ENCODE measurements around the gene TMEM63C.

TMEM63C gene

GRCh38 chr14:77139540-77140358 is 41.8 kb upstream of the TMEM63C start:
- Histone ChIP-seq H3K36me3 (no peaks in the 10 kb centered on the region), H3K9me3 (ENCODE audit: severe bottlenecking) (no peaks in the 10 kb centered on the region), H3K4me3 (ENCODE audit: low read depth, low read length) (peak overlapping the region; percentile 73), H3K27me3 (ENCODE audit: insufficient read depth, low read depth, severe bottlenecking) (no peaks in the 10 kb centered on the region), H3K27ac (no peak overlapping the region)
- TF ChIP-seq, protein P1, sequence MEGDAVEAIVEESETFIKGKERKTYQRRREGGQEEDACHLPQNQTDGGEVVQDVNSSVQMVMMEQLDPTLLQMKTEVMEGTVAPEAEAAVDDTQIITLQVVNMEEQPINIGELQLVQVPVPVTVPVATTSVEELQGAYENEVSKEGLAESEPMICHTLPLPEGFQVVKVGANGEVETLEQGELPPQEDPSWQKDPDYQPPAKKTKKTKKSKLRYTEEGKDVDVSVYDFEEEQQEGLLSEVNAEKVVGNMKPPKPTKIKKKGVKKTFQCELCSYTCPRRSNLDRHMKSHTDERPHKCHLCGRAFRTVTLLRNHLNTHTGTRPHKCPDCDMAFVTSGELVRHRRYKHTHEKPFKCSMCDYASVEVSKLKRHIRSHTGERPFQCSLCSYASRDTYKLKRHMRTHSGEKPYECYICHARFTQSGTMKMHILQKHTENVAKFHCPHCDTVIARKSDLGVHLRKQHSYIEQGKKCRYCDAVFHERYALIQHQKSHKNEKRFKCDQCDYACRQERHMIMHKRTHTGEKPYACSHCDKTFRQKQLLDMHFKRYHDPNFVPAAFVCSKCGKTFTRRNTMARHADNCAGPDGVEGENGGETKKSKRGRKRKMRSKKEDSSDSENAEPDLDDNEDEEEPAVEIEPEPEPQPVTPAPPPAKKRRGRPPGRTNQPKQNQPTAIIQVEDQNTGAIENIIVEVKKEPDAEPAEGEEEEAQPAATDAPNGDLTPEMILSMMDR (IDR thresholded peaks at IDR 0.05; ENCODE audit: low read depth, low read length) = peak; percentile 91
- DNase-seq = peak; percentile 73

DNA sequence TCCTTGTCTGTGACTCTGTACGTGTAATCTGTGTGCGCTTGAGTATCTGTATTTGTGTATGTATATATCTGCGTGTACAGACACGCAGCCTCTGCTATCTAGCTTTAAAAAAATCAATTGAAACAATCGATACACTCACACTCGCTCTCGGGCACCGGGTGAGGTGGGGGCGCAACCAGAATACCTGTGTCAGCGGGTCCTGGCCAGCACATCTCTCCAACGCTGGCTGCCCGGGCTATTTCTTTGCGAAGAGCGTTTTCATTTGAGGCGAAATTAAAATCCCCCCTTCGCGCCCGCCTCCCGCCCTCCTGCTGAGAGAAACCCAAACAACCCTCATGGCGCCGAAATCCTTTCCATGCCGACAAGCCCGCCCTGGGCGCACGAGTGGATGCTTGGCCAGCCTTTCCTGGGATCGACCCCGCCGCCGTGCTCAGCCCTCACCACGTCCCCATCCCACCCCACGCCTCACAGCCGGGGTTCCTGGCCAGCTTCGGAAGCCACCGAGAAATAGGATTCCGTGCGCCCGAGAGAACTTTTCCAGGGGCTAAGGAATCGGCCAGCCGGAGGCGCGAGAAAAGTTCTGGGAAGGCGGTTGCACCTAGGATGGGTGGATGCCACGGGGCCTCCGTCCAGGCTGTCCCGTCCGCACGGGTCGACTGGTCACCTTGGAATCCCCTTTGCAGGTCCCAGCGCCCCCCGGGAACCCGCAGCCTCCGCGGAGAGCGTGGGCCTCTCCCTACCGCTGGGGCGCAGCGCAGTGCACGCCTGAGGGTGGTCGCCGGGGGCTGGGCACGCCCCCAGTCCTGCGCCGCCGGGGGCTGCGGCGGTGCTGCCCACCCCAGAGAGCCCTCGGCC is 41.0 kb upstream of the TMEM63C start:
- no peaks in the 10 kb centered on the region for H3K9me3 ChIP-seq (ENCODE audit: severe bottlenecking)
- no peaks in the 10 kb centered on the region for H3K36me3 ChIP-seq
- peak overlapping the region; percentile 73 for H3K4me3 ChIP-seq (ENCODE audit: low read depth, low read length)
- no peaks in the 10 kb centered on the region for H3K27me3 ChIP-seq (ENCODE audit: insufficient read depth, low read depth, severe bottlenecking)
- TF ChIP-seq, protein P1 (IDR thresholded peaks at IDR 0.05; ENCODE audit: low read depth, low read length) = no peak
- H3K27ac ChIP-seq = no peak overlapping the region
- peak; percentile 31 for DNase-seq

- no peaks in the 10 kb centered on the region for H3K36me3 ChIP-seq
- no peaks in the 10 kb centered on the region for H3K27me3 ChIP-seq (ENCODE audit: insufficient read depth, low read depth, severe bottlenecking)
- H3K27ac ChIP-seq = peak within 1 kb of the TSS; percentile 15
- DNase-seq = peak; percentile 63
- no peaks in the 10 kb centered on the region for H3K9me3 ChIP-seq (ENCODE audit: severe bottlenecking)
- H3K4me3 ChIP-seq (ENCODE audit: low read depth, low read length) = peak within 1 kb of the TSS; percentile 73
- TF ChIP-seq, protein P1 (IDR thresholded peaks at IDR 0.05; ENCODE audit: low read depth, low read length) = peak; percentile 65
These were observed 40.2 kb upstream of the TMEM63C start, which contains the start of gene ZDHHC22 for GRCh38 chr14:77141214-77142004. ZDHHC22 (minus strand) TSS chr14:77141791; CDS start chr14:77139738, 2,053 bp downstream.

DNA sequence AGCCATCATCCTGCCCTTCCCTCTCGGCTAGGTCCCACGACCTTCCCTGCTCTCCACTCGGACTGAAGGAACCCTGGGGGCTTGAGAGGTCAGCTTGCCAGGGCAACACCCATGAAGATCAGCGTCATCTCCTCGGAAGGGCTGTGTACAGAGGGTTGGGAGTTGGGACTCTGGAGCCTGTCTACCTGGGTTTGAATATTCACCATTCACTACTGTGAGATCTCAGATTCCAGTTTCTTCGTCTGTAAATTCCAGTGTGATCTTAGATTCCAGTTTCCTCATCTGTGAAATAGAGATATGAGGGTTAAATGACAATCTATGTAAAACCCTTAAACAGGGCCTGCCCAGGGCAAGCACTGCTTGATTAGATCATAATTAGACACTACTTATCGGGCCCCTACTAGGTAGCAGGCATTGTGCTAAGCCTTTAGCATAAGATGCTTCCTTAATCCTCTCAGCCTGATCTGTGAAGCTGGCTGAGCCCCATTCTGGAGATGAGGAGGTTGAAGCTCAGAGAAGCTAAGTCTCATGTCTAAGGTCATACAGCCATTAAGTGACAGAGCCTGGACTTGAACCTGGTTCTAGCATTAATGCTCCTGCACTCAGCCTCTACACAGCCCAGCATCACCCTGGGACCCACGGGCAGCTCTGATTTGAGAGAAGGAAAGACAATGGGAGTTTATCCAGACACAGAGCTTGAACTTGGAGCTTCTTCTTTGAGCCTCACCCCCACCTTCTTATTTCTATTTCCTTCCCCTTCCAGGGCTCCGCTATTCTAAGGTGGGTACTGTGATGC is 39.4 kb upstream of the TMEM63C start:
- TF ChIP-seq, protein P1 (IDR thresholded peaks at IDR 0.05; ENCODE audit: low read depth, low read length) = no peak
- H3K27ac ChIP-seq = peak overlapping the region; percentile 15
- H3K4me3 ChIP-seq (ENCODE audit: low read depth, low read length) = peak overlapping the region; percentile 73
- H3K9me3 ChIP-seq (ENCODE audit: severe bottlenecking) = no peaks in the 10 kb centered on the region
- H3K36me3 ChIP-seq = no peaks in the 10 kb centered on the region
- H3K27me3 ChIP-seq (ENCODE audit: insufficient read depth, low read depth, severe bottlenecking) = no peaks in the 10 kb centered on the region
- DNase-seq = peak; percentile 82

GRCh38 chr14:77143071-77143470 is 38.5 kb upstream of the TMEM63C start:
- Histone ChIP-seq H3K4me3 (ENCODE audit: low read depth, low read length) (peak overlapping the region; percentile 20; the same call in 1 of the 2 replicates), H3K27ac (peak overlapping the region; percentile 13), H3K27me3 (ENCODE audit: insufficient read depth, low read depth, severe bottlenecking) (no peaks in the 10 kb centered on the region), H3K9me3 (ENCODE audit: severe bottlenecking) (no peaks in the 10 kb centered on the region), H3K36me3 (no peaks in the 10 kb centered on the region)
- peak; percentile 71 for DNase-seq
- TF ChIP-seq, protein P1 (IDR thresholded peaks at IDR 0.05; ENCODE audit: low read depth, low read length) = peak; percentile 27; the same call in 1 of the 2 replicates
